Gastrocnemius medialis (tissue), 4 donors: ENCODE data around the gene NCR3LG1. TPM values are rescaled to one million over a fixed set of nuclear protein-coding genes. Genes with fewer than 3 reads are reported as not detected.

ENCODE experiments used
- ATAC-seq, 2 donors: fragments of 150-250 bp; one replicate each; pipeline ENCODE4 v1.9.1; 2016
- DNase-seq, 2 donors: peaks; one replicate each; pipeline ENCODE4 v3.0.0-alpha.2; 2019
- H3K27ac ChIP-seq, 4 donors: fragments of 200-600 bp; sonication (generic); 1 replicate in 1 of 4; 2 replicates in 3 of 4; pipeline ENCODE4 v1.5.1; 2016 to 2018; ENCODE audit warnings: mild to moderate bottlenecking in 2 of 4, moderate library complexity in 1 of 4
- H3K27me3 ChIP-seq, 3 donors: fragments of 200-600 bp; sonication (generic) in 2 of 3; 1 replicate in 1 of 3; 2 replicates in 2 of 3; pipeline versions ENCODE4 v1.5.1 to v1.6.0; 2016 to 2019; ENCODE audit warnings: mild to moderate bottlenecking in 1 of 3, moderate library complexity in 1 of 3
- H3K36me3 ChIP-seq, 2 donors: fragments of 200-600 bp; sonication (generic) in 1 of 2; one replicate each; pipeline ENCODE4 v1.5.1; 2017 to 2018
- H3K4me1 ChIP-seq, 2 donors: fragments of 200-600 bp; sonication (generic) in 1 of 2; one replicate each; pipeline ENCODE4 v1.5.1; 2016 to 2017; ENCODE audit warnings: mild to moderate bottlenecking in 2 of 2
- H3K4me3 ChIP-seq, 4 donors: fragments of 200-600 bp; sonication (generic) in 3 of 4; 1 replicate in 1 of 4; 2 replicates in 3 of 4; pipeline ENCODE4 v1.5.1; 2016 to 2019; ENCODE audit warnings: mild to moderate bottlenecking in 2 of 4
- H3K9me3 ChIP-seq, 3 donors: fragments of 200-600 bp; sonication (generic) in 2 of 3; 1 replicate in 1 of 3; 2 replicates in 2 of 3; pipeline ENCODE4 v1.5.1; 2016 to 2019
- CTCF ChIP-seq, 5 experiments: fragments of 450-650 bp in 3 of 5; fragments of 200-600 bp in 2 of 5; sonication (generic) in 2 of 5; IDR thresholded peaks in 4 of 5; conservative IDR thresholded peaks in 1 of 5; 1 replicate in 4 of 5; 2 replicates in 1 of 5; pipeline ENCODE4 v1.5.1; 2016 to 2019; ENCODE audit warnings: antibody characterized with exemption in 5 of 5, mild to moderate bottlenecking in 3 of 5, moderate library complexity in 3 of 5
- POLR2A ChIP-seq, 2 donors: fragments of 450-650 bp; IDR thresholded peaks; one replicate each; pipeline ENCODE4 v1.6.1; 2017; ENCODE audit warnings: antibody characterized with exemption in 2 of 2, mild to moderate bottlenecking in 2 of 2, moderate library complexity in 2 of 2
- in situ Hi-C, 4 donors: fragments of 200-750 bp; cut with MboI; loops; one replicate each; pipeline versions ENCODE4 v1.15.0 to v1.8.0; 2017; ENCODE audit warnings: low sequenced_read_pairs in 4 of 4
- intact Hi-C: fragments of 100-400 bp; cut with DNase I; formaldehyde crosslinking; loops from one replicate; pipeline ENCODE4 v1.15.1; 2023; ENCODE audit warnings: low total_unique reads
- total RNA-seq, 4 donors: library from RNA; depleted of rRNA; stranded (reverse); fragments of >200 nt; gene quantifications; one replicate each; pipeline versions ENCODE4 v1.1.0 to v1.2.3, GENCODE V29; 2016

The NCR3LG1 gene
- total RNA-seq, 4 donors from 2014 or later, result 0.07 to 0.95 (median 0.38) TPM

GRCh38 chr11:17402486-17402885 is 50.9 kb downstream of the NCR3LG1 start:
- no peak for TF ChIP-seq CTCF (IDR thresholded peaks at IDR 0.05 in 4 of 5, conservative IDR thresholded peaks at IDR 0.05 in 1 of 5)
- TF ChIP-seq POLR2A (IDR thresholded peaks at IDR 0.05), result no peak
- Histone ChIP-seq H3K27me3 (no peaks in the 10 kb centered on the region), H3K4me1 (peaks cover 51 to 57% of the 10 kb centered on the region in 2 donors), H3K27ac (peak overlapping the region; percentile 85 to 96 (median 92)), H3K4me3 (no peak overlapping the region), H3K36me3 (no peaks in the 10 kb centered on the region), H3K9me3 (no peaks in the 10 kb centered on the region)
- no peak for ATAC-seq
- no peak for DNase-seq
- in situ Hi-C loops, result loop anchor here in 1 of 4 donors (25.0 kb wide), 1 partner anchor 435 kb away; no protein-coding TSS in a partner anchor
- intact Hi-C loops, result no loop called here

- DNase-seq (peak; percentile 52 to 74), ATAC-seq (no peak)
- TF ChIP-seq POLR2A (IDR thresholded peaks at IDR 0.05) (peak in 1 of 2 donors; percentile 28), CTCF (IDR thresholded peaks at IDR 0.05 in 4 of 5, conservative IDR thresholded peaks at IDR 0.05 in 1 of 5) (no peak)
- H3K36me3 ChIP-seq, result no peaks in the 10 kb centered on the region
- in situ Hi-C loops, result loop anchor here in 1 of 4 donors (25.0 kb wide), 1 partner anchor 433 kb away; no protein-coding TSS in a partner anchor
- intact Hi-C loops, result no loop called here
- no peaks in the 10 kb centered on the region for H3K9me3 ChIP-seq
- no peaks in the 10 kb centered on the region for H3K27me3 ChIP-seq
- H3K4me1 ChIP-seq, result peaks cover 51 to 57% of the 10 kb centered on the region in 2 donors
- no peak overlapping the region for H3K4me3 ChIP-seq
- H3K27ac ChIP-seq, result peak overlapping the region; percentile 85 to 96 (median 92)
Observed at GRCh38 chr11:17403980-17404759, 52.6 kb downstream of the NCR3LG1 start.

- in situ Hi-C loops (loop anchor here in 1 of 4 donors (25.0 kb wide), 1 partner anchor 432 kb away; no protein-coding TSS in a partner anchor), intact Hi-C loops (loop anchor here (1.0 to 5.0 kb wide), 3 partner anchors 16 to 437 kb away; no protein-coding TSS in a partner anchor)
- Histone ChIP-seq H3K4me3 (peak overlapping the region; percentile 9 to 27 (median 22)), H3K27ac (peak overlapping the region; percentile 85 to 96 (median 92)), H3K27me3 (no peaks in the 10 kb centered on the region), H3K4me1 (peaks cover 51 to 57% of the 10 kb centered on the region in 2 donors), H3K9me3 (no peaks in the 10 kb centered on the region), H3K36me3 (no peaks in the 10 kb centered on the region)
- DNase-seq (peak; percentile 93 to 97), ATAC-seq (peak; percentile 73 to 77)
- TF ChIP-seq CTCF (IDR thresholded peaks at IDR 0.05 in 4 of 5, conservative IDR thresholded peaks at IDR 0.05 in 1 of 5) (peak in 4 of 5 experiments; percentile 30 to 52 (median 42)), POLR2A (IDR thresholded peaks at IDR 0.05) (peak; percentile 49 to 52)
Observed at GRCh38 chr11:17405232-17406005, 53.8 kb downstream of the NCR3LG1 start.

GRCh38 chr11:17406082-17406817 is 54.6 kb downstream of the NCR3LG1 start:
- ATAC-seq (peak; percentile 14 to 43), DNase-seq (peak in 1 of 2 donors; percentile 66)
- Histone ChIP-seq H3K4me3 (peak overlapping the region in 3 of 4 donors; percentile 9 to 27 (median 17)), H3K36me3 (no peaks in the 10 kb centered on the region), H3K9me3 (no peaks in the 10 kb centered on the region), H3K4me1 (peaks cover 43 to 50% of the 10 kb centered on the region in 2 donors), H3K27me3 (no peaks in the 10 kb centered on the region), H3K27ac (peak overlapping the region; percentile 85 to 96 (median 92))
- TF ChIP-seq CTCF (IDR thresholded peaks at IDR 0.05 in 4 of 5, conservative IDR thresholded peaks at IDR 0.05 in 1 of 5) (no peak), POLR2A (IDR thresholded peaks at IDR 0.05) (no peak)
- in situ Hi-C loops, result loop anchor here in 1 of 4 donors (25.0 kb wide), 1 partner anchor 431 kb away; no protein-coding TSS in a partner anchor
- intact Hi-C loops, result loop anchor here (5.0 kb wide), 2 partner anchors 391 to 436 kb away; no protein-coding TSS in a partner anchor
